Measurements from ENCODE around the gene SPATS2.

SPATS2 gene

DNA sequence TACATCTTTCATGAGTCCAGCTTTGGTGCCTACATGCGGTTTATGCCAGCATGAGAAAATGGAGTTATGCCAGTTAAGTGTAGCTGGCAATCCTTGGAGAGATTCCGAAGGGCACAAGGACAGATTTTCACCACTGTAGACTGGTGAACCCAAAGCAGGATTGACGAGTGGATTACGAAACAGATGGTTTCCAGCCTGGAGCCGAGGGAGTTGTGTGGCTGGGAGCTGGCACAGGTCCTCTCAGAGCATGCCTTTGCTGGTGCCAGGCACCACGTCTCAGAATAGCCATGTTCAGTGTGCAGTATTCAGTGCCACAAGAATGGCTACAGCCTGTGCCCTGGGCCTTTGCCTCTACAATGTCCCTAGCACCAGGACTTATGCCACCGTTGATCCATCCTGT lies 184.8 kb downstream of the SPATS2 start:
- H3K4me1 ChIP-seq (ENCODE audit: insufficient read depth, low read length) = no peaks in the 10 kb centered on the region
- H3K9me3 ChIP-seq (ENCODE audit: control insufficient read depth, insufficient read depth, low read length) = no peaks in the 10 kb centered on the region
- H3K9ac ChIP-seq (ENCODE audit: low read depth, low read length) = no peak overlapping the region
- H3K36me3 ChIP-seq (ENCODE audit: insufficient read depth, low read length) = no peaks in the 10 kb centered on the region

DNA sequence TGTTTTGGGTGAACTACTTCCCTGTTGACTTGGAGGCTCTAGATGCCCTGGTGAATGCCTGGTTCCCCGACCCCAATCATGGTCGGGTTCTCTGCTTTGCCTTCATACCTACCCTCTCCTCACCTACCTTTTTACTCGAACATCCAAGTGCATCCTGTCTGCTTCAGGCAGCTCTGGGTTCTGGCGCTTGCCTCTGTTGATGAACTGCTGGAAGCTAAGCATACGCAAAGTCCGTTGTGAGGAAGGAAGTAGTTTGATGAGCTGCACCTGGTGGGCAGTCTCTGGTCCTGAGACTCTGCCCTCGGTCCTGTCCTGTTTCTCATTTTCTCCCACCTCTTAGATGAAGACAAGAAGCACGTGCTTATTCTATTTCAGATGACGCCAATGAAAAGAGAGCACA lies 185.2 kb downstream of the SPATS2 start:
- Histone ChIP-seq H3K9me3 (ENCODE audit: control insufficient read depth, insufficient read depth, low read length) (no peaks in the 10 kb centered on the region), H3K36me3 (ENCODE audit: insufficient read depth, low read length) (no peaks in the 10 kb centered on the region), H3K9ac (ENCODE audit: low read depth, low read length) (no peak overlapping the region), H3K4me1 (ENCODE audit: insufficient read depth, low read length) (no peaks in the 10 kb centered on the region)

DNA sequence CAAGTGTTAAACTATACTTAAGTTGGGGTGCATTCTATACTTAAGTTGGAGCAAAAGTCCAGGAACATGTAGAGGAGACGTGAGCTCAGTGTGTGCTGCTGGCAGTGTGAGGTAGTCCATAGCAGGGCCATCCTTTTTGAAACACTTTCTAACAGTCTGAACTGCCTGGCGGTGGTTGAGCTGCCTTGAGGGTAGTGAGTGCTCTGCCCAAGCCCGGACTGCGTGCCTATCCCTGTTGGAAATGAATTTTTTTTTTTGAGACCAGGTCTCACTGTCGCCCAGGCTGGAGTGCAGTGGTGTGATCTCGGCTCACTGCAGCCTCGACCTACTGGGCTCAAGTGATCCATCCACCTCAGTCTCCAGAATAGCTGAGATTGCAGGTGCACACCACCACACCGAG lies 185.6 kb downstream of the SPATS2 start:
- Histone ChIP-seq H3K9me3 (ENCODE audit: control insufficient read depth, insufficient read depth, low read length) (no peaks in the 10 kb centered on the region), H3K4me1 (ENCODE audit: insufficient read depth, low read length) (no peaks in the 10 kb centered on the region), H3K36me3 (ENCODE audit: insufficient read depth, low read length) (no peaks in the 10 kb centered on the region), H3K9ac (ENCODE audit: low read depth, low read length) (no peak overlapping the region)

DNA sequence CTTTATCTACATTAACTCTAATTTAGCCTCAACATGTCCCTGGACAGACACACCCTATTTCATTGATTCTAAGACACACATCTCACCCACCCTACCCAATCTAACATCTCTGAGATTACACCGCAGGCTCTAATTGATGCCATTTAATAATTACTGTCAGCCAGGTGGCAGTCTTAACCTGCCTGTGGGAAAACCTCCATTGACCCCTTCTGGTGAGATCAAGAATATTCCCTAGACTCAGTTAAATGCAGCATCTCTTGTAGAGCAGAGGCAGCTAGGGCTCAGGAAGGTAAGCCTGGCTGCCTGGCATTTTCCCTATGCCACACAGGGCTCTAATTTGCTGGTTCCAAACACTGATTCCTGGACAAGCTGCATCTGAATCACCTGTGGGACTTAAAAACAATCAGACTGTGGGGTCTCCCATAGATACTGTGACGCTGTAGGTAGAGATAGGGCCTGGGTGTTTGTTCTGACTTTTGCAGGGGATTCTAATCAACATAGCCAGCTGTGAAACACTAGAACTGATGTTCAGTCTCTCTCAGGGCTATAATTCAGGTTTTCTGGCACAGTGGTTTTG lies 186.3 kb downstream of the SPATS2 start:
- Histone ChIP-seq H3K9me3 (ENCODE audit: control insufficient read depth, insufficient read depth, low read length) (no peaks in the 10 kb centered on the region), H3K4me1 (ENCODE audit: insufficient read depth, low read length) (no peaks in the 10 kb centered on the region), H3K36me3 (ENCODE audit: insufficient read depth, low read length) (no peaks in the 10 kb centered on the region), H3K9ac (ENCODE audit: low read depth, low read length) (no peak overlapping the region)

GRCh38 chr12:49554266-49554665 lies 187.0 kb downstream of the SPATS2 start:
- no peaks in the 10 kb centered on the region for H3K36me3 ChIP-seq (ENCODE audit: insufficient read depth, low read length)
- H3K9me3 ChIP-seq (ENCODE audit: control insufficient read depth, insufficient read depth, low read length) = no peaks in the 10 kb centered on the region
- H3K4me1 ChIP-seq (ENCODE audit: insufficient read depth, low read length) = no peaks in the 10 kb centered on the region
- H3K9ac ChIP-seq (ENCODE audit: low read depth, low read length) = no peak overlapping the region

DNA sequence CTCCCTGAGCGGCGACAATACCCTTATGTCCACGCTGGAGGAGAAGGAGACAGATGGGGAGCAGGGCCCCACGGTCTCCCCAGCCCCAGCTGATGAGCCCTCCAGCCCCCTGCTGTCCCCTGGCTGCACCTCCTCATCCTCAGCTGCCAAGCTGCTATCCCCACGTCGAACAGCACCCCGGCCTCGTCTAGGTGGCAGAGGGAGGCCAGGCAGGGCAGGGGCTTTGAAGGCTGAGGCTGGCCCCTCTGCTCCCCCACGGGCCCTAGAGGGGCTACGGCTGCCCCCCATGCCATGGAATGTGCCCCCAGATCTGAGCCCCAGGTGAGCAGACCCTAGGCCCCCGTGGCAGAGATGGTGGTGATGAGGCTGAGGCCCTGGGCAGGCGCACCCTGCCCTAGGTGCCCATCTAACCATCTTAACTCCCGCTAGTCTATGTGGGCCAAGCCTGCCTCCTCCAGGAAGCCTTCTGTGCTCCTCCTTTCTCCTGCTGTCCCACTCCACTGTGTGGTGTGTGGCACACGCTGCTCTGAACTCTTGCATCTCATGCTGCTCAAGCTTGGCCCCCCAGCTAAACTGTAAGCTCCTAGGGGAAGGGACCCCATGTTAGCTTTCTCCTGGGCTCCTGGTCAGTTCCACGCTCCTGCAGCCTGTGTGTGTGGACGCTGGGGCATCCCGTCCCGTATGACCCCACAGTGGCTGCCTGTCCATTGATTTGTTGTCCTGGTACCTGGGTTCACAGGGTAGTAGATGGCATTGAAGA lies 188.5 kb downstream of the SPATS2 start:
- Histone ChIP-seq H3K4me1 (ENCODE audit: insufficient read depth, low read length) (no peaks in the 10 kb centered on the region), H3K9ac (ENCODE audit: low read depth, low read length) (no peak overlapping the region), H3K36me3 (ENCODE audit: insufficient read depth, low read length) (peaks cover 5% of the 10 kb centered on the region)

GRCh38 chr12:49556391-49557186 lies 189.3 kb downstream of the SPATS2 start:
- Histone ChIP-seq H3K9me3 (ENCODE audit: control insufficient read depth, insufficient read depth, low read length) (no peaks in the 10 kb centered on the region), H3K36me3 (ENCODE audit: insufficient read depth, low read length) (peaks cover 5% of the 10 kb centered on the region), H3K4me1 (ENCODE audit: insufficient read depth, low read length) (no peaks in the 10 kb centered on the region), H3K9ac (ENCODE audit: low read depth, low read length) (no peak overlapping the region)

More for the DNA sequence above, 188.5 kb downstream of the SPATS2 start:
- H3K9me3 ChIP-seq (ENCODE audit: control insufficient read depth, insufficient read depth, low read length) = no peaks in the 10 kb centered on the region

GRCh38 chr12:49557187-49557916 lies 190.1 kb downstream of the SPATS2 start:
- H3K9me3 ChIP-seq (ENCODE audit: control insufficient read depth, insufficient read depth, low read length) = no peaks in the 10 kb centered on the region
- no peak overlapping the region for H3K9ac ChIP-seq (ENCODE audit: low read depth, low read length)
- peaks cover 6% of the 10 kb centered on the region for H3K36me3 ChIP-seq (ENCODE audit: insufficient read depth, low read length)
- no peaks in the 10 kb centered on the region for H3K4me1 ChIP-seq (ENCODE audit: insufficient read depth, low read length)

GRCh38 chr12:49557917-49558215 lies 190.6 kb downstream of the SPATS2 start:
- Histone ChIP-seq H3K9me3 (ENCODE audit: control insufficient read depth, insufficient read depth, low read length) (no peaks in the 10 kb centered on the region), H3K36me3 (ENCODE audit: insufficient read depth, low read length) (peaks cover 11% of the 10 kb centered on the region), H3K4me1 (ENCODE audit: insufficient read depth, low read length) (no peaks in the 10 kb centered on the region), H3K9ac (ENCODE audit: low read depth, low read length) (no peak overlapping the region)

GRCh38 chr12:49558526-49558925 lies 191.3 kb downstream of the SPATS2 start:
- Histone ChIP-seq H3K4me1 (ENCODE audit: insufficient read depth, low read length) (no peaks in the 10 kb centered on the region), H3K9me3 (ENCODE audit: control insufficient read depth, insufficient read depth, low read length) (no peaks in the 10 kb centered on the region), H3K36me3 (ENCODE audit: insufficient read depth, low read length) (peaks cover 12% of the 10 kb centered on the region), H3K9ac (ENCODE audit: low read depth, low read length) (no peak overlapping the region)

- no peak overlapping the region for H3K9ac ChIP-seq (ENCODE audit: low read depth, low read length)
- H3K36me3 ChIP-seq (ENCODE audit: insufficient read depth, low read length) = peaks cover 14% of the 10 kb centered on the region
- no peaks in the 10 kb centered on the region for H3K9me3 ChIP-seq (ENCODE audit: control insufficient read depth, insufficient read depth, low read length)
- no peaks in the 10 kb centered on the region for H3K4me1 ChIP-seq (ENCODE audit: insufficient read depth, low read length)
Observed at GRCh38 chr12:49559011-49559675, 191.9 kb downstream of the SPATS2 start.

DNA sequence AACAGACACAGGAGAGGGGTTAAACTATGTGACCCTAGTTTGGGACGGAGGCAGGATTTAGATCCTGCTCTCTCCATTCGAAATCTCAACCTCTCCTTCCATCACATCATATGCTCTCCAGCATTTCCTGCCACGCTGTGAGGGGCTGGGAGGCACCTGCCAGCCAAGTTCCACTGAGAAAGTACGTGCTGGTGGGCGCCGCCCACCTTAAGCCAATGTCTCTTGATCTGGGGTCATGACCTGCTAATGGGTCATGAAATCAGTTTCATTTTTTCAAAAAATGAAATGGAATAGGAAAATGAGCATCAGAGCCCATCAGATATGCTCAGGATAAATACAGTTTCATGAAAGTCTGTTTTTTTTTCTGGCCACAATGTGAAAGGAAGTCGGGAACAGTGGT lies 193.4 kb downstream of the SPATS2 start:
- Histone ChIP-seq H3K36me3 (ENCODE audit: insufficient read depth, low read length) (peaks cover 21% of the 10 kb centered on the region), H3K9ac (ENCODE audit: low read depth, low read length) (no peak overlapping the region), H3K4me1 (ENCODE audit: insufficient read depth, low read length) (no peaks in the 10 kb centered on the region), H3K9me3 (ENCODE audit: control insufficient read depth, insufficient read depth, low read length) (no peaks in the 10 kb centered on the region)

GRCh38 chr12:49562233-49562632 lies 195.0 kb downstream of the SPATS2 start:
- H3K4me1 ChIP-seq (ENCODE audit: insufficient read depth, low read length) = no peaks in the 10 kb centered on the region
- no peak overlapping the region for H3K9ac ChIP-seq (ENCODE audit: low read depth, low read length)
- no peaks in the 10 kb centered on the region for H3K9me3 ChIP-seq (ENCODE audit: control insufficient read depth, insufficient read depth, low read length)
- H3K36me3 ChIP-seq (ENCODE audit: insufficient read depth, low read length) = peaks cover 21% of the 10 kb centered on the region

- H3K9ac ChIP-seq (ENCODE audit: low read depth, low read length) = no peak overlapping the region
- H3K4me1 ChIP-seq (ENCODE audit: insufficient read depth, low read length) = no peaks in the 10 kb centered on the region
- no peaks in the 10 kb centered on the region for H3K9me3 ChIP-seq (ENCODE audit: control insufficient read depth, insufficient read depth, low read length)
- H3K36me3 ChIP-seq (ENCODE audit: insufficient read depth, low read length) = peaks cover 21% of the 10 kb centered on the region
Observed at GRCh38 chr12:49562831-49563230, 195.6 kb downstream of the SPATS2 start.

Data from ES-I3 (cell line).